Choroid plexus epithelial cell (primary cell): Measurements from ENCODE around the gene TMEM86B.

Experiments used
- DNase-seq: peaks from one replicate; pipeline ENCODE4 v3.0.0-alpha.2; 2010; ENCODE audit warnings: low read depth
- H3K4me3 ChIP-seq: 2 replicates; pipeline ENCODE4 v1.5.1; 2011; ENCODE audit warnings: low read depth, mild to moderate bottlenecking, control low read depth, low read length, moderate library complexity
- TF ChIP-seq, protein P1 (sequence below): conservative IDR thresholded peaks from 2 replicates; pipeline ENCODE4 v1.5.1; 2011; ENCODE audit warnings: low read depth, mild to moderate bottlenecking, control low read depth, inconsistent platforms, low read length, moderate library complexity

TMEM86B gene

GRCh38 chr19:55199620-55200204 lies 28.9 kb downstream of the TMEM86B start:
- no peak for DNase-seq
- H3K4me3 ChIP-seq: no peak overlapping the region
- TF ChIP-seq, protein P1, sequence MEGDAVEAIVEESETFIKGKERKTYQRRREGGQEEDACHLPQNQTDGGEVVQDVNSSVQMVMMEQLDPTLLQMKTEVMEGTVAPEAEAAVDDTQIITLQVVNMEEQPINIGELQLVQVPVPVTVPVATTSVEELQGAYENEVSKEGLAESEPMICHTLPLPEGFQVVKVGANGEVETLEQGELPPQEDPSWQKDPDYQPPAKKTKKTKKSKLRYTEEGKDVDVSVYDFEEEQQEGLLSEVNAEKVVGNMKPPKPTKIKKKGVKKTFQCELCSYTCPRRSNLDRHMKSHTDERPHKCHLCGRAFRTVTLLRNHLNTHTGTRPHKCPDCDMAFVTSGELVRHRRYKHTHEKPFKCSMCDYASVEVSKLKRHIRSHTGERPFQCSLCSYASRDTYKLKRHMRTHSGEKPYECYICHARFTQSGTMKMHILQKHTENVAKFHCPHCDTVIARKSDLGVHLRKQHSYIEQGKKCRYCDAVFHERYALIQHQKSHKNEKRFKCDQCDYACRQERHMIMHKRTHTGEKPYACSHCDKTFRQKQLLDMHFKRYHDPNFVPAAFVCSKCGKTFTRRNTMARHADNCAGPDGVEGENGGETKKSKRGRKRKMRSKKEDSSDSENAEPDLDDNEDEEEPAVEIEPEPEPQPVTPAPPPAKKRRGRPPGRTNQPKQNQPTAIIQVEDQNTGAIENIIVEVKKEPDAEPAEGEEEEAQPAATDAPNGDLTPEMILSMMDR: no peak

DNA sequence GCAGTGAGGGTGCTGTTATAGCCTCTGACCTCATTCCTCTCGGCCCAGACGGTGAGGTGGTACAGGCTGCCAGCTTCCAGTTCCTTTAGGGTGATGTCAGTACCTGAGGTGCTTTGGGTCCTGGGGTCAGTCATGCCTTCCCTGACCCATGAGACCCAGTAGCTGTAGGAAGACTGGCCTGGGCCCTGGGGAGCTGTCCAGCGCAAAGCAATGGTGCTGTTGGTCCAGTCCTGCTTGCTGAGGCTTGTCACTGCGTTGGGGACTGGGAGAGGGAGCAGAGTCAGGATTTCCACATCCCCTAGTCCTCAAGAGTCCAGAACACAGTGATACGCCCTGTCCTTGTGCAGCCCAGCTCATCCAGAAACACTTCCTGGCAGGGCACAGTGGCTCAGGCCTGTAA lies 29.9 kb downstream of the TMEM86B start:
- no peak overlapping the region for H3K4me3 ChIP-seq
- TF ChIP-seq, protein P1: no peak
- DNase-seq: no peak

DNA sequence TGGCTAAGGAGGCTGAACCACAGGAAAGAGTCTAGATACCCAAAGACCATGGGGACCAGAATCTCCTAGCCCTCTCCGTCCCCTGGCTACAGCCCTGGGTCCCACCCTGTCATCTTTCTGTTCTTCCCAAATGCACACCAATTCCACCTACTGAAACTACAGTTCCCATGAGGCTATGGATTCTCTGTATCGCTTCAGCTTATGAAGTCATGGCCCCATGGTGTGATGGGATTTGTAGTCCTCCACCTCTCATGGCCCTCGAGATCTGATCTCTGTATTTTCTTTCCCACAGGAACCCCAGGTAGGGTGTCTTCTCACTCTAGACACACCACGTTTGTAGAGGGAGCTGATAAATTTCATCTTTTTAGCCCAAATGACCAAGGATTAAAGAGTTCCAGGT lies 31.0 kb downstream of the TMEM86B start:
- TF ChIP-seq, protein P1: no peak

GRCh38 chr19:55196803-55197202 lies 31.8 kb downstream of the TMEM86B start:
- no peak for DNase-seq
- H3K4me3 ChIP-seq: no peak overlapping the region
- TF ChIP-seq, protein P1: no peak

More for the DNA sequence above, 31.0 kb downstream of the TMEM86B start:
- DNase-seq: peak; percentile 46
- H3K4me3 ChIP-seq: no peak overlapping the region

- no peak for DNase-seq
- TF ChIP-seq, protein P1: no peak
- no peak overlapping the region for H3K4me3 ChIP-seq
Measured at GRCh38 chr19:55193481-55193880, 35.1 kb downstream of the TMEM86B start.

GRCh38 chr19:55189403-55189835 lies 39.1 kb downstream of the TMEM86B start:
- peak; percentile 96 for DNase-seq
- peak overlapping the region; percentile 11 for H3K4me3 ChIP-seq
- TF ChIP-seq, protein P1: no peak

DNA sequence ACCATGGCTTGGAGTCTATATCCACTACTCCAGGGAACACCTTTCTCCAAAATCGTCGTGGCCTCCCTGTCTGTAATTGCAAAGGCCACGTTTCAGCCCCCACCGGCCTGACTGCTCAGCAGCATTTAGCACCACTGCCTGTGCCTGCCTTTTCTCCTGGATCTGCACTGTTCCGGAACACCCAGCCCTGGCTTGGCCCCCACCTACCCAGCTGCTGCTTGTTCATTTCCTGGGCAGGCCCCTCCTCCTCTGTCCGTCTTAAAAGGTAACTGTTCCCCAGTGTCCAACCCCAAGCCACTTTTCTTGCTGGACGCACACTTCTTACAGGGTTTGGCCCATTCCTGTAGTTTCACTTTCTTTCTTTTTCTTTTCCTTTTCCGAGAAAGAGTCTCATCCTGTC lies 39.9 kb downstream of the TMEM86B start:
- no peak overlapping the region for H3K4me3 ChIP-seq
- DNase-seq: no peak

More for the DNA sequence above, 39.9 kb downstream of the TMEM86B start:
- TF ChIP-seq, protein P1: no peak
